Transverse colon (tissue), 4 donors: ENCODE data around the gene NT5DC4. TPM values are rescaled to one million over a fixed set of nuclear protein-coding genes. Genes with fewer than 3 reads are reported as not detected.

Experiments
- DNase-seq: peaks from one replicate; pipeline ENCODE4 v3.0.0-alpha.2; 2019
- H3K27ac ChIP-seq, 4 donors: fragments of 200-600 bp; sonication (generic); 2 replicates each; pipeline ENCODE4 v1.5.1; 2016 to 2018; ENCODE audit warnings: inconsistent platforms in 4 of 4
- H3K27me3 ChIP-seq: fragments of 200-600 bp; sonication (generic); 2 replicates; pipeline ENCODE4 v1.5.1; 2017; ENCODE audit warnings: inconsistent platforms
- H3K36me3 ChIP-seq, 4 donors: fragments of 200-600 bp; sonication (generic); 2 replicates each; pipeline ENCODE4 v1.5.1; 2017 to 2019; ENCODE audit warnings: inconsistent platforms in 4 of 4
- H3K4me1 ChIP-seq, 4 donors: fragments of 200-600 bp; sonication (generic); 2 replicates each; pipeline ENCODE4 v1.5.1; 2017 to 2020; ENCODE audit warnings: inconsistent platforms in 4 of 4
- H3K4me3 ChIP-seq, 4 donors: fragments of 200-600 bp; sonication (generic); 1 replicate in 1 of 4; 2 replicates in 3 of 4; pipeline versions ENCODE4 v1.5.1 to v1.6.1; 2017 to 2019; ENCODE audit warnings: inconsistent platforms in 4 of 4
- H3K9me3 ChIP-seq, 2 donors: fragments of 200-600 bp; sonication (generic); 2 replicates each; pipeline ENCODE4 v1.5.1; 2017 to 2019; ENCODE audit warnings: inconsistent platforms in 2 of 2
- EP300 ChIP-seq: sonication (generic); formaldehyde crosslinking; IDR thresholded peaks from one replicate; pipeline ENCODE4 v1.6.1; 2017; ENCODE audit warnings: antibody characterized with exemption, low read depth
- POLR2A ChIP-seq: fragments of 450-650 bp; IDR thresholded peaks from one replicate; pipeline ENCODE4 v1.6.1; 2016; ENCODE audit warnings: antibody characterized with exemption, mild to moderate bottlenecking, moderate library complexity
- POLR2AphosphoS5 ChIP-seq, 3 donors: sonication (generic); formaldehyde crosslinking; IDR thresholded peaks; one replicate each; pipeline ENCODE4 v1.6.1; 2016; ENCODE audit warnings: antibody characterized with exemption in 3 of 3
- WGBS, 2 donors: methylation state at CpG; one replicate each; pipeline ENCODE4 v1.1.5; 2018; ENCODE audit warnings: low coverage in 1 of 2; 5-methylcytosine and 5-hydroxymethylcytosine counted together
- in situ Hi-C, 4 donors: fragments of 200-750 bp; cut with MboI; loops; one replicate each; pipeline versions ENCODE4 v1.15.0 to v1.15.1; 2017; ENCODE audit warnings: low sequenced_read_pairs in 3 of 4, low pct_ligation_motif_present in 1 of 4, low pct_unique_long_range_greater_than_20kb in 1 of 4
- intact Hi-C: fragments of 100-400 bp; cut with DNase I; formaldehyde crosslinking; loops from one replicate; pipeline ENCODE4 v1.15.1; 2023; ENCODE audit warnings: low total_unique reads
- total RNA-seq, 4 donors: library from RNA; depleted of rRNA; stranded (reverse); fragments of >200 nt; gene quantifications; one replicate each; pipeline ENCODE4 v1.1.0, GENCODE V29; 2016
- TF ChIP-seq, protein P1 (sequence below), 5 experiments: fragments of 200-600 bp in 3 of 5; fragments of 450-650 bp in 2 of 5; sonication (generic) in 3 of 5; IDR thresholded peaks; 1 replicate in 2 of 5; 2 replicates in 3 of 5; pipeline ENCODE4 v1.5.1; 2016 to 2017; ENCODE audit warnings: antibody characterized with exemption in 5 of 5, inconsistent platforms in 3 of 5, mild to moderate bottlenecking in 2 of 5, moderate library complexity in 1 of 5

The NT5DC4 gene
- total RNA-seq, 4 donors from 2014 or later: not detected

DNA sequence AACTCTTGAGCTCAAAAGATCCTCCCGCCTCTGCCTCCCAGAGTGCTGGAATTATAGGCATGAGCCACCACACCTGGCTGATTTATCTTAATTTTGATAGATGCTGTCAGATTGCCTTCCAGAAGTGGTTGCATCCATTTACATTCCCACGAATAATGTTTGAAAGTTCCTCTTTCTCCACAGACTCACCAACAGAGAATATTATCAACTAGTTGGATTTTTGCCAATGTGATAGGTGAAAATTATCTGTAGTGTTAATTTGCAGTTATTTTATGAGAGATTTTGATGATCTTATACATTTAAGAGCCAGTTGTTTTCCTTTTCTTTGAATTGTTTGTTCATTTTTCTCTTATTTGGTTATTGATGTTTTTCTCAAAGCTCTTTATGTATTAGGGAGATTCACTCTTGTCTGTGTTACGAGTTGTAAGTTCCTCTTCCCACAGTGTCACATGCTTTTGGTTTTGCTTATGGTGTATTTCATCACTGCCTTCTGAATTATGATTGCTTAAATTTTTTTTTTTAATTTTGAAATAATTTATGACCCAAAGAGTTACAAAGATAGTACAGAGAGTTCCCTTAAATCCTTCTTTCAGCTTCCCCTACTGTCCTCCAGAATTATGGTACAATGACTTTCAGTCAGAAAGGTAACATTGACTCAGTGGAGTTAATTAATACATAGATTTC lies 20.7 kb upstream of the NT5DC4 start:
- Histone ChIP-seq H3K4me3 (no peak overlapping the region), H3K4me1 (no peaks in the 10 kb centered on the region), H3K27me3 (no peaks in the 10 kb centered on the region), H3K9me3 (no peaks in the 10 kb centered on the region), H3K27ac (peak overlapping the region; percentile 2 to 58 (median 34)), H3K36me3 (no peaks in the 10 kb centered on the region)
- DNase-seq: no peak
- in situ Hi-C loops: loop anchor here in 1 of 4 donors (10.0 kb wide), 1 partner anchor 75 kb away; no protein-coding TSS in a partner anchor
- no peak for TF ChIP-seq POLR2A
- intact Hi-C loops: no loop called here
- WGBS, 2 donors: 38 to 63% methylated on average over 2 to 3 of the region's 3 CpGs

DNA sequence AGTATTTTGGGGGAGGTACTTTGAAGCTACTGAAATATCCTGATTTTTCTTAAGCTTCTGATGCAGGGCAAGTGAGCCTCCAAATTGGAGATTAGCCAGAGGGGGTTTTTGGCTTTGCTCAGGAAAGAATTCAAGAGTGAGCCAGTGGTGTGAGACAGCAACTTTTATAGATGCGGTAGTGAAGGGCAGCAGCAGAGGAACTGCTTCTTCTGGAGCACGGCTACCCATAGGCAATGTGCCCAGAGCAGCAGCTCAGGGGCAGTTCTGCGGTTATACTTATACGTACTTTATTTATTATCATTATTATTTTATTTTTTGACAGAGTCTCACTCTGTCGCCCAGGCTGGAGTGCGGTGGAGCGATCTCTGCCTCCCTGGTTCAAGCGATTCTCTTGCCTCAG lies 19.8 kb upstream of the NT5DC4 start:
- H3K27ac ChIP-seq: peak overlapping the region; percentile 16 to 58 (median 37)
- no peak for DNase-seq
- H3K9me3 ChIP-seq: no peaks in the 10 kb centered on the region
- 69 to 90% methylated on average over 2 to 8 of the region's 8 CpGs for WGBS, 2 donors
- H3K4me3 ChIP-seq: no peak overlapping the region
- TF ChIP-seq POLR2AphosphoS5 (IDR thresholded peaks at IDR 0.05): no peak
- no peak for TF ChIP-seq EP300
- TF ChIP-seq, protein P1, sequence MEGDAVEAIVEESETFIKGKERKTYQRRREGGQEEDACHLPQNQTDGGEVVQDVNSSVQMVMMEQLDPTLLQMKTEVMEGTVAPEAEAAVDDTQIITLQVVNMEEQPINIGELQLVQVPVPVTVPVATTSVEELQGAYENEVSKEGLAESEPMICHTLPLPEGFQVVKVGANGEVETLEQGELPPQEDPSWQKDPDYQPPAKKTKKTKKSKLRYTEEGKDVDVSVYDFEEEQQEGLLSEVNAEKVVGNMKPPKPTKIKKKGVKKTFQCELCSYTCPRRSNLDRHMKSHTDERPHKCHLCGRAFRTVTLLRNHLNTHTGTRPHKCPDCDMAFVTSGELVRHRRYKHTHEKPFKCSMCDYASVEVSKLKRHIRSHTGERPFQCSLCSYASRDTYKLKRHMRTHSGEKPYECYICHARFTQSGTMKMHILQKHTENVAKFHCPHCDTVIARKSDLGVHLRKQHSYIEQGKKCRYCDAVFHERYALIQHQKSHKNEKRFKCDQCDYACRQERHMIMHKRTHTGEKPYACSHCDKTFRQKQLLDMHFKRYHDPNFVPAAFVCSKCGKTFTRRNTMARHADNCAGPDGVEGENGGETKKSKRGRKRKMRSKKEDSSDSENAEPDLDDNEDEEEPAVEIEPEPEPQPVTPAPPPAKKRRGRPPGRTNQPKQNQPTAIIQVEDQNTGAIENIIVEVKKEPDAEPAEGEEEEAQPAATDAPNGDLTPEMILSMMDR (IDR thresholded peaks at IDR 0.05): no peak
- intact Hi-C loops (no loop called here), in situ Hi-C loops (no loop called here)
- H3K27me3 ChIP-seq: no peaks in the 10 kb centered on the region
- H3K36me3 ChIP-seq: no peaks in the 10 kb centered on the region
- H3K4me1 ChIP-seq: no peaks in the 10 kb centered on the region

DNA sequence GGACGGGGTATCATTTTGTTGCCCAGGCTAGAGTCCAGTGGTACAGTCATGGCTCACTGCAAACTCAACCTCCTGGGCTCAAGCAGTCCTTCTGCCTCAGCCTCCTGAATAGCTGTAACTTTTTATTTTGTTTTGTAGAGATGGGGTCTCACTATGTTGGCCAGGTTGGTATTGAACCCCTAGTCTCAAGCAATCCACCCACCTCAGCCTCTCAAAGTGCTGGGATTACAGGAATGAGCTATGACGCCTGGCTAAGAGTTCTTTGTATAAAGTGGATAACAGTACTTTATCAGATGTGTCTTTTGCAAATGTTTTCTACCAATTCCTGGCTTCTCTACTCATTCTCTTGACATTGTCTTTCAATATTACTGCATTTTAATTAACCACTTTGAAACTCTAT lies 17.1 kb upstream of the NT5DC4 start:
- no peaks in the 10 kb centered on the region for H3K36me3 ChIP-seq
- WGBS, 2 donors: 70 to 73% methylated on average over 2 of the region's 2 CpGs
- no peaks in the 10 kb centered on the region for H3K9me3 ChIP-seq
- TF ChIP-seq, protein P1 (IDR thresholded peaks at IDR 0.05): no peak
- no peak for TF ChIP-seq POLR2A
- TF ChIP-seq EP300: no peak
- no peak for TF ChIP-seq POLR2AphosphoS5 (IDR thresholded peaks at IDR 0.05)
- H3K27ac ChIP-seq: no peak overlapping the region
- H3K4me1 ChIP-seq: no peaks in the 10 kb centered on the region
- intact Hi-C loops (no loop called here), in situ Hi-C loops (no loop called here)
- H3K27me3 ChIP-seq: peaks cover 4% of the 10 kb centered on the region
- no peak overlapping the region for H3K4me3 ChIP-seq
- no peak for DNase-seq

DNA sequence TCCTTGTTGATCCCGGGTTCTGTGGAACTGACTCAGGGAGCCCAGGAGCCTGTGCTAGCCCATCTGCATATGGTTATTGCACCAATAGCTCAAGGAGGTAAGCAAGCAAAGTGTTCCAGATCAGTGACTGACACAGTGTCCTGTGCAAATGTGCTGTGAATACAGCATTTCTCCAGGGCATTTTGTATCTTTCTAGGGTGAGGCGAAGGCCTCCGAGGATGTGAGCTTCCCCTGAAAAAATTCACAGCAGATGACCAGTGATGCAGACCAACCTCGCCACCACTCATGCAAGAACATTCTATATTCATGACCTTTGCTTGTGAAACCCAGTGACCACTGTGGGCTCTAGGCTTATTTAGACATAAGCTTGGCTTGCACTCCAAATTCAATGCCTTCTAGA lies 15.2 kb upstream of the NT5DC4 start:
- no peak for DNase-seq
- TF ChIP-seq POLR2A: no peak
- TF ChIP-seq EP300: no peak
- TF ChIP-seq, protein P1 (IDR thresholded peaks at IDR 0.05): no peak
- no peak for TF ChIP-seq POLR2AphosphoS5 (IDR thresholded peaks at IDR 0.05)
- Histone ChIP-seq H3K4me1 (peaks cover 0 to 4% (median 0%) of the 10 kb centered on the region in 4 donors), H3K27me3 (peaks cover 4% of the 10 kb centered on the region), H3K9me3 (no peaks in the 10 kb centered on the region), H3K27ac (no peak overlapping the region), H3K36me3 (no peaks in the 10 kb centered on the region), H3K4me3 (no peak overlapping the region)
- intact Hi-C loops: no loop called here
- 68% methylated on average over 4 of the region's 4 CpGs; no CpG with 5 or more reads in 1 of the 2 donors for WGBS, 2 donors
- in situ Hi-C loops: no loop called here
